GM12864 (cell line): ENCODE results near the gene MTUS2.
"Not testable (repeated sequence)": the region's sequence is repeated elsewhere in the genome, so short reads cannot be mapped to it uniquely, and the experiment has no call there.

Experiments
- DNase-seq: peaks from one replicate; pipeline ENCODE4 v3.0.0-alpha.2; 2011; ENCODE audit warnings: low read depth
- H3K4me3 ChIP-seq: 2 replicates; pipeline ENCODE4 v1.5.1; 2011; ENCODE audit warnings: mild to moderate bottlenecking, low read depth, low read length, control low read depth
- CTCF ChIP-seq: IDR thresholded peaks from 2 replicates; pipeline ENCODE4 v1.5.1; 2011; ENCODE audit warnings: low read depth, mild to moderate bottlenecking, moderate library complexity, low read length, control low read depth, inconsistent platforms; ENCODE audit errors: missing control alignments

The MTUS2 gene

DNA sequence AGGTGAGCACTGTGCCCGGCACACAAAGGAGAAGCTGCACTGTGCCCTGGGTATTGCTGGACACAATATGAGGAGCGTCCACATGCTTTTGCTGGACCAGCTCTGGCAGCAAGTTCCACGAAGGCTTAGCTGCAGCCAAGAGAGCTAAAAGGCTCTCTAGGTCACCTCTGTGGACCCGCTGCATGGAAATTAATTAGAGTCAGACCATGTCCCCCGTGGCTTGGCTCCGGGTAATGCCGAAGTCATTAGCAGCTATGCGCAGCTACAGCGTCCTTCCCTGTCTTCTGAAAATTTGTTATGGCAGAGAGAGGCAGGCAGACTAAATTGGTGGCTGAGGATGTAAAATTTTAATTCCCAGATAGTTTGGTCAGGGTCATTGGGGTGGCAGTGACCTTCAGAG lies 503.8 kb downstream of the MTUS2 start:
- no peak overlapping the region for H3K4me3 ChIP-seq
- no peak for TF ChIP-seq CTCF
- no peak for DNase-seq

GRCh38 chr13:29324601-29325000 lies 504.5 kb downstream of the MTUS2 start:
- H3K4me3 ChIP-seq: no peak overlapping the region
- no peak for DNase-seq
- TF ChIP-seq CTCF: no peak

GRCh38 chr13:29328501-29328900 lies 508.4 kb downstream of the MTUS2 start:
- no peak overlapping the region for H3K4me3 ChIP-seq
- TF ChIP-seq CTCF: no peak
- no peak for DNase-seq

DNA sequence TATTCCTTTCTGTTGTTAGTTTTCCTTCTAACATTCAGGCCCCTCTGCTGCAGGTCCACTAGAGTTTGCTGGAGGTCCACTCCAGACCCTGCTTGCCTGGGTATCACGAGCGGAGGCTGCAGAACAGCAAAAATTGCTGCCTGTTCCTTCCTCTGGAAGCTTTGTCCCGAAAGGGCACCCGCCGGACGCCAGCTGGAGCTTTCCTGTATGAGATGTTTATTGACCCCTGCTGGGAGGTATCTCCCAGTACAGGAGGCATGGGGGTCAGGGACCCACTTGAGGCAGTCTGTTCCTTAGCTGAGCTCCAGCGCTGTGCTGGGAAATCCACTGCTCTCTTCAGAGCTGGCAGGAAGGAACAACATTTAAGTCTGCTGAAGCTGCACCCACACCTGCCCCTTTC lies 516.2 kb downstream of the MTUS2 start:
- DNase-seq: no peak
- no peak for TF ChIP-seq CTCF
- no peak overlapping the region for H3K4me3 ChIP-seq

GRCh38 chr13:29339386-29340272 lies 519.5 kb downstream of the MTUS2 start:
- no peak for TF ChIP-seq CTCF
- no peak overlapping the region for H3K4me3 ChIP-seq
- no peak for DNase-seq

- not testable (repeated sequence) for DNase-seq
Measured at GRCh38 chr13:29345860-29346582, 525.9 kb downstream of the MTUS2 start.

DNA sequence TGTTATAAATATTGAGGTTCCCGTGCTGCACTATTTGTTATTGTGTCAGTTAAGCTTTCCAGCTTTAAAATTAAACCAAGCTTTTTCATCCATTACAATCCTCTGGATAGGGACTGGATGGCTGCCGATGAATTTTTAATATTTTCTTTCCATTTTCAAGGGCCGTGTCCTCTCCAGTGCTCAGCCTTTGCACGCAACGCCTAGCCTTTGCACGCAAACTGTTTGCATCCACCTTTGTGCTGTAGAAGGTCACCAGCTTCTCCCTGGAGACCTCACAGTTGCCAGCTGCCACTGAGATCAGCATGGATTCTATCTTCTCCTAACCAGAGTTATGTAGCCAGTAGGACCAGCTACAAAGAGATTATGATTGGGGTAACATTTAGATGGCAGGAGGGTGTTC lies 534.9 kb downstream of the MTUS2 start:
- H3K4me3 ChIP-seq: no peak overlapping the region
- no peak for TF ChIP-seq CTCF
- DNase-seq: no peak

More at GRCh38 chr13:29345860-29346582, 525.9 kb downstream of the MTUS2 start:
- H3K4me3 ChIP-seq: not testable (repeated sequence)
